Ishikawa (cell line): ENCODE data around the gene CWC22.

Source experiments
- EP300 ChIP-seq: IDR thresholded peaks from 2 replicates; pipeline ENCODE4 v1.6.1; 2012; ENCODE audit warnings: borderline replicate concordance
- MAX ChIP-seq: IDR thresholded peaks from 2 replicates; pipeline ENCODE4 v1.6.1; 2012
- RAD21 ChIP-seq: IDR thresholded peaks from 2 replicates; pipeline ENCODE4 v1.6.1; 2012; ENCODE audit warnings: low read depth
- REST ChIP-seq: IDR thresholded peaks from 2 replicates; pipeline ENCODE4 v1.6.1; 2012; ENCODE audit warnings: low read depth, mild to moderate bottlenecking
- TAF1 ChIP-seq: IDR thresholded peaks from 2 replicates; pipeline ENCODE4 v1.6.1; 2012; ENCODE audit warnings: low read depth, mild to moderate bottlenecking
- TCF12 ChIP-seq: IDR thresholded peaks from 2 replicates; pipeline ENCODE4 v1.6.1; 2012; ENCODE audit warnings: low read depth
- YY1 ChIP-seq: IDR thresholded peaks from 2 replicates; pipeline ENCODE4 v1.6.1; 2012; ENCODE audit warnings: low read depth
- ZBTB7A ChIP-seq: IDR thresholded peaks from 2 replicates; pipeline ENCODE4 v1.6.1; 2012; ENCODE audit warnings: low read depth

GRCh38 chr2:179965291-179966258, 41.5 kb downstream of the CWC22 start:
- TF ChIP-seq TAF1: no peak
- TF ChIP-seq ZBTB7A: no peak
- TF ChIP-seq YY1: no peak
- TF ChIP-seq TCF12: no peak
- TF ChIP-seq MAX: no peak
- no peak for TF ChIP-seq RAD21
- no peak for TF ChIP-seq EP300
- no peak for TF ChIP-seq REST
